IMR-90 (cell line): ENCODE measurements around the gene DHCR24.

Source experiments
- CEBPB ChIP-seq: IDR thresholded peaks from 2 replicates; pipeline ENCODE4 v1.6.1; 2012; ENCODE audit warnings: low read depth, low read length, improper control_type of control experiment
- CTCF ChIP-seq: conservative IDR thresholded peaks from 2 replicates; pipeline ENCODE4 v1.5.1; 2012; ENCODE audit warnings: mild to moderate bottlenecking, low read depth, low read length, improper control_type of control experiment
- FOS ChIP-seq: fragments of 150-350 bp; IDR thresholded peaks from 2 replicates; pipeline ENCODE4 v1.6.1; 2016; ENCODE audit warnings: low read depth, low read length

DNA sequence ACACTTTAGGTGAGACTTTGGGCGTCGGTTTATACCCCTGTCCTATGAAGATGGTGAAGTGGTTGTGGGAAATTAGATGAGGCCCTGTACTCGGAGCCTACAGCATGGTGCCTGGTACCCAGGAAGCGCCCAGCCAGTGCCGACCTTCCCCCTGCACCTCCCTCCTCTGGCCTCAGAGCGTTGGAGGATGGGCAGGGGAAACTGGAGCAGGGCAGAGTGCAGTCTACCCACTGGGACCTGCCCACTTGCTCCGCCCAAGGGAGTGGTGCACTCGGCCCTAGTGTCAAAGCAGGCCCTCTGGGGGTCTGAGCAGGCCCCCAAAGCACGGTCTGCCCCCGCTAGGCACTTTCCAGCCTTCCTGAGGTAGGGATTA lies 72.9 kb downstream of the DHCR24 start:
- TF ChIP-seq CEBPB, result no peak
- TF ChIP-seq FOS, result no peak
- no peak for TF ChIP-seq CTCF
